IPS-20b (cell line): ENCODE results near the gene IKZF3.
"Not testable (repeated sequence)": the region's sequence is repeated elsewhere in the genome, so short reads cannot be mapped to it uniquely, and the experiment has no call there.

Experiments
- H3K27ac ChIP-seq: one replicate; pipeline ENCODE4 v1.5.1; 2013; ENCODE audit warnings: low read length
- H3K27me3 ChIP-seq: 2 replicates; pipeline ENCODE4 v1.6.1; 2013; ENCODE audit warnings: mild to moderate bottlenecking, low read length, inconsistent platforms; ENCODE audit not compliant: insufficient read depth
- H3K36me3 ChIP-seq: 2 replicates; pipeline ENCODE4 v1.6.1; 2013; ENCODE audit warnings: low read depth, mild to moderate bottlenecking, inconsistent platforms, low read length, moderate library complexity; ENCODE audit not compliant: insufficient read depth
- H3K4me1 ChIP-seq: 2 replicates; pipeline ENCODE4 v1.6.1; 2013; ENCODE audit warnings: mild to moderate bottlenecking, control low read depth, inconsistent platforms, low read length, moderate library complexity; ENCODE audit not compliant: insufficient read depth
- H3K4me3 ChIP-seq: 2 replicates; pipeline ENCODE4 v1.5.1; 2013; ENCODE audit warnings: mild to moderate bottlenecking, low read length, inconsistent platforms
- H3K9ac ChIP-seq: 2 replicates; pipeline ENCODE4 v1.6.1; 2013; ENCODE audit warnings: low read depth, mild to moderate bottlenecking, inconsistent platforms, low read length, moderate library complexity
- H3K9me3 ChIP-seq: 2 replicates; pipeline ENCODE4 v1.6.1; 2013; ENCODE audit warnings: mild to moderate bottlenecking, low read depth, low read length, inconsistent platforms; ENCODE audit not compliant: insufficient read depth

IKZF3 gene

GRCh38 chr17:39730095-39730921 lies 133.8 kb downstream of the IKZF3 start, which contains the start of gene MIEN1:
TSS of gene MIEN1 (minus strand) at chr17:39730532. CDS start at chr17:39730495, 37 bp downstream.
- no peaks in the 10 kb centered on the region for H3K27me3 ChIP-seq
- 0 out of 2 replicates have a peak, but pooled peaks cover 8% of the 10 kb centered on the region for H3K4me1 ChIP-seq
- H3K36me3 ChIP-seq = peaks cover 40% of the 10 kb centered on the region
- no peaks in the 10 kb centered on the region for H3K9me3 ChIP-seq
- peak within 1 kb of the TSS; percentile 87 for H3K9ac ChIP-seq
- peak within 1 kb of the TSS; percentile 89 for H3K4me3 ChIP-seq
- peak within 1 kb of the TSS; percentile 91 for H3K27ac ChIP-seq

GRCh38 chr17:39729280-39729851 lies 134.7 kb downstream of the IKZF3 start:
- Histone ChIP-seq H3K9ac (peak overlapping the region; percentile 87; the same call in 1 of the 2 replicates), H3K27ac (no peak overlapping the region), H3K4me3 (peak overlapping the region; percentile 89), H3K9me3 (no peaks in the 10 kb centered on the region), H3K36me3 (peaks cover 49% of the 10 kb centered on the region), H3K4me1 (0 out of 2 replicates have a peak, but pooled peaks cover 8% of the 10 kb centered on the region), H3K27me3 (no peaks in the 10 kb centered on the region)

GRCh38 chr17:39727556-39727955 lies 136.6 kb downstream of the IKZF3 start:
- H3K4me1 ChIP-seq = peaks cover 11% of the 10 kb centered on the region; the same call in 1 of the 2 replicates
- H3K27me3 ChIP-seq = no peaks in the 10 kb centered on the region
- H3K9ac ChIP-seq = no peak overlapping the region
- H3K27ac ChIP-seq = no peak overlapping the region
- no peaks in the 10 kb centered on the region for H3K9me3 ChIP-seq
- H3K36me3 ChIP-seq = peaks cover 67% of the 10 kb centered on the region
- no peak overlapping the region for H3K4me3 ChIP-seq

GRCh38 chr17:39726617-39727016 lies 137.5 kb downstream of the IKZF3 start:
- Histone ChIP-seq H3K9ac (no peak overlapping the region), H3K9me3 (no peaks in the 10 kb centered on the region), H3K27ac (no peak overlapping the region), H3K27me3 (no peaks in the 10 kb centered on the region), H3K4me3 (no peak overlapping the region), H3K4me1 (peaks cover 11% of the 10 kb centered on the region; the same call in 1 of the 2 replicates), H3K36me3 (peaks cover 75% of the 10 kb centered on the region)

GRCh38 chr17:39725923-39726322 lies 138.2 kb downstream of the IKZF3 start:
- H3K9ac ChIP-seq, H3K27ac ChIP-seq, H3K4me3 ChIP-seq, H3K27me3 ChIP-seq, H3K9me3 ChIP-seq: not testable (repeated sequence)
- Histone ChIP-seq H3K36me3 (peaks cover 81% of the 10 kb centered on the region), H3K4me1 (peaks cover 11% of the 10 kb centered on the region; the same call in 1 of the 2 replicates)

GRCh38 chr17:39724731-39725130 lies 139.4 kb downstream of the IKZF3 start:
- H3K27ac ChIP-seq = no peak overlapping the region
- no peak overlapping the region for H3K9ac ChIP-seq
- no peak overlapping the region for H3K4me3 ChIP-seq
- peaks cover 8% of the 10 kb centered on the region; the same call in 1 of the 2 replicates for H3K4me1 ChIP-seq
- H3K27me3 ChIP-seq = no peaks in the 10 kb centered on the region
- no peaks in the 10 kb centered on the region for H3K9me3 ChIP-seq
- H3K36me3 ChIP-seq = peaks cover 93% of the 10 kb centered on the region

- Histone ChIP-seq H3K36me3 (peaks cover 97% of the 10 kb centered on the region), H3K27me3 (no peaks in the 10 kb centered on the region), H3K4me3 (no peak overlapping the region), H3K9ac (no peak overlapping the region), H3K27ac (no peak overlapping the region), H3K9me3 (no peaks in the 10 kb centered on the region), H3K4me1 (peaks cover 3% of the 10 kb centered on the region; the same call in 1 of the 2 replicates)
These were observed 140.9 kb downstream of the IKZF3 start for GRCh38 chr17:39722965-39723848.

- Histone ChIP-seq H3K27ac (no peak overlapping the region), H3K9ac (no peak overlapping the region), H3K9me3 (no peaks in the 10 kb centered on the region), H3K36me3 (peaks cover 97% of the 10 kb centered on the region), H3K27me3 (no peaks in the 10 kb centered on the region), H3K4me3 (no peak overlapping the region), H3K4me1 (peaks cover 3% of the 10 kb centered on the region; the same call in 1 of the 2 replicates)
These were observed 142.0 kb downstream of the IKZF3 start for GRCh38 chr17:39722104-39722503.

GRCh38 chr17:39719563-39720355 lies 144.4 kb downstream of the IKZF3 start:
- H3K27me3 ChIP-seq = no peaks in the 10 kb centered on the region
- peaks cover 97% of the 10 kb centered on the region for H3K36me3 ChIP-seq
- H3K4me3 ChIP-seq = no peak overlapping the region
- H3K9ac ChIP-seq = no peak overlapping the region
- peaks cover 3% of the 10 kb centered on the region; the same call in 1 of the 2 replicates for H3K4me1 ChIP-seq
- no peaks in the 10 kb centered on the region for H3K9me3 ChIP-seq
- H3K27ac ChIP-seq = no peak overlapping the region

GRCh38 chr17:39717660-39718059 lies 146.5 kb downstream of the IKZF3 start:
- no peak overlapping the region for H3K4me3 ChIP-seq
- H3K27me3 ChIP-seq = no peaks in the 10 kb centered on the region
- H3K27ac ChIP-seq = no peak overlapping the region
- H3K9ac ChIP-seq = no peak overlapping the region
- peaks cover 98% of the 10 kb centered on the region for H3K36me3 ChIP-seq
- H3K4me1 ChIP-seq = no peaks in the 10 kb centered on the region
- H3K9me3 ChIP-seq = no peaks in the 10 kb centered on the region
